ENCODE measurements around the gene EIF4E1B. TPM values are rescaled to one million over a fixed set of nuclear protein-coding genes. Genes with fewer than 3 reads are reported as not detected.
A peak's percentile ranks its signal among the peaks of the same experiment; 100 is the strongest.

The EIF4E1B gene
- total and polyA plus RNA-seq, 2 donors (not counting 1 experiment from before 2014, with no cell fraction given), result not detected

- H3K27ac ChIP-seq (ENCODE audit: insufficient read depth, low read length), result no peak overlapping the region
- H3K4me2 ChIP-seq (ENCODE audit: extremely low read depth, insufficient read depth, low read length), result peak overlapping the region; percentile 60
- peaks cover 13% of the 10 kb centered on the region for H3K27me3 ChIP-seq (ENCODE audit: control insufficient read depth, insufficient read depth, low read length)
- H2AFZ ChIP-seq (ENCODE audit: low read length), result no peak overlapping the region
- no peaks in the 10 kb centered on the region for H3K9me3 ChIP-seq (ENCODE audit: control insufficient read depth, insufficient read depth, low read depth, low read length)
- H3K4me1 ChIP-seq (ENCODE audit: control insufficient read depth, extremely low read depth, insufficient read depth, low read length), result peaks cover 17% of the 10 kb centered on the region
- H3K79me2 ChIP-seq (ENCODE audit: control insufficient read depth, insufficient read depth, low read length), result no peaks in the 10 kb centered on the region
- no peak overlapping the region for H3K4me3 ChIP-seq (replicated peaks in 1 of 4; ENCODE audit: control extremely low read depth in 1 of 4, insufficient read depth in 1 of 4, low read depth in 3 of 4, low read length in 4 of 4)
- H3K36me3 ChIP-seq (ENCODE audit: control insufficient read depth, insufficient read depth, low read length), result no peaks in the 10 kb centered on the region
- DNase-seq (ENCODE audit: low read depth in 2 of 2), result peak in 1 of 2 donors; percentile 24
- no peak overlapping the region for H3K9ac ChIP-seq (ENCODE audit: insufficient read depth, low read length)
- TF ChIP-seq, protein P1, sequence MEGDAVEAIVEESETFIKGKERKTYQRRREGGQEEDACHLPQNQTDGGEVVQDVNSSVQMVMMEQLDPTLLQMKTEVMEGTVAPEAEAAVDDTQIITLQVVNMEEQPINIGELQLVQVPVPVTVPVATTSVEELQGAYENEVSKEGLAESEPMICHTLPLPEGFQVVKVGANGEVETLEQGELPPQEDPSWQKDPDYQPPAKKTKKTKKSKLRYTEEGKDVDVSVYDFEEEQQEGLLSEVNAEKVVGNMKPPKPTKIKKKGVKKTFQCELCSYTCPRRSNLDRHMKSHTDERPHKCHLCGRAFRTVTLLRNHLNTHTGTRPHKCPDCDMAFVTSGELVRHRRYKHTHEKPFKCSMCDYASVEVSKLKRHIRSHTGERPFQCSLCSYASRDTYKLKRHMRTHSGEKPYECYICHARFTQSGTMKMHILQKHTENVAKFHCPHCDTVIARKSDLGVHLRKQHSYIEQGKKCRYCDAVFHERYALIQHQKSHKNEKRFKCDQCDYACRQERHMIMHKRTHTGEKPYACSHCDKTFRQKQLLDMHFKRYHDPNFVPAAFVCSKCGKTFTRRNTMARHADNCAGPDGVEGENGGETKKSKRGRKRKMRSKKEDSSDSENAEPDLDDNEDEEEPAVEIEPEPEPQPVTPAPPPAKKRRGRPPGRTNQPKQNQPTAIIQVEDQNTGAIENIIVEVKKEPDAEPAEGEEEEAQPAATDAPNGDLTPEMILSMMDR (conservative IDR thresholded peaks at IDR 0.05 in 1 of 2, IDR thresholded peaks at IDR 0.05 in 1 of 2; ENCODE audit: low read depth in 1 of 2, low read length in 2 of 2), result no peak
- TF ChIP-seq EZH2 (IDR thresholded peaks at IDR 0.05; ENCODE audit: low read length, missing control alignments), result no peak
- H4K20me1 ChIP-seq (ENCODE audit: control insufficient read depth, extremely low read depth, insufficient read depth, low read length), result no peaks in the 10 kb centered on the region
These were observed 10.0 kb upstream of the EIF4E1B start for GRCh38 chr5:176620333-176620981.

DNA sequence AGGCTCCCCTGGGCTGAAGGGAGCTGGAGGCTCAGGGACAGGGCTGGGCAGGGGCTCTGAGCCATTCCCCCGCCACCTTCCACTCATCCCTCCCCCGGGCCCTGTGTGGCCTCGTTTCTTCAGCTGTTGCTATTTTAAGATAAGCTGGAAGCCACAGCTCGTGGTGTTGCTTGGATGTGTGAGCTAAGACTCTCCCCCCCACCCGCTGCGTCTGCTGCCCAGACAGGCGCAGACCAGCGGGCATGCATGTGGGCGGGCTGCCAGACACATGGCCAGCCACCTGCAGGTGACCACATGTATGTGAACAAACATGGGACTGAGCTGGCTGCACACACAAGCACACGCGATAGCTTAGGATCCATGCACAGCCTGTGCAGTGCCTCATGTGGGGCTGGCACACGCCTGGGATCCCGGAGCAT is 8.8 kb upstream of the EIF4E1B start:
- H3K9ac ChIP-seq (ENCODE audit: insufficient read depth, low read length), result no peak overlapping the region
- no peaks in the 10 kb centered on the region for H3K79me2 ChIP-seq (ENCODE audit: control insufficient read depth, insufficient read depth, low read length)
- no peaks in the 10 kb centered on the region for H4K20me1 ChIP-seq (ENCODE audit: control insufficient read depth, extremely low read depth, insufficient read depth, low read length)
- H3K36me3 ChIP-seq (ENCODE audit: control insufficient read depth, insufficient read depth, low read length), result no peaks in the 10 kb centered on the region
- no peak overlapping the region for H3K4me3 ChIP-seq (replicated peaks in 1 of 4; ENCODE audit: control extremely low read depth in 1 of 4, insufficient read depth in 1 of 4, low read depth in 3 of 4, low read length in 4 of 4)
- peaks cover 13% of the 10 kb centered on the region for H3K27me3 ChIP-seq (ENCODE audit: control insufficient read depth, insufficient read depth, low read length)
- H3K27ac ChIP-seq (ENCODE audit: insufficient read depth, low read length), result no peak overlapping the region
- H2AFZ ChIP-seq (ENCODE audit: low read length), result no peak overlapping the region
- peaks cover 8% of the 10 kb centered on the region for H3K4me1 ChIP-seq (ENCODE audit: control insufficient read depth, extremely low read depth, insufficient read depth, low read length)
- TF ChIP-seq, protein P1 (conservative IDR thresholded peaks at IDR 0.05 in 1 of 2, IDR thresholded peaks at IDR 0.05 in 1 of 2; ENCODE audit: low read depth in 1 of 2, low read length in 2 of 2), result no peak
- TF ChIP-seq EZH2 (IDR thresholded peaks at IDR 0.05; ENCODE audit: low read length, missing control alignments), result no peak
- H3K4me2 ChIP-seq (ENCODE audit: extremely low read depth, insufficient read depth, low read length), result no peak overlapping the region
- peak in 1 of 2 donors; percentile 58 for DNase-seq (ENCODE audit: low read depth in 2 of 2)
- no peaks in the 10 kb centered on the region for H3K9me3 ChIP-seq (ENCODE audit: control insufficient read depth, insufficient read depth, low read depth, low read length)

DNA sequence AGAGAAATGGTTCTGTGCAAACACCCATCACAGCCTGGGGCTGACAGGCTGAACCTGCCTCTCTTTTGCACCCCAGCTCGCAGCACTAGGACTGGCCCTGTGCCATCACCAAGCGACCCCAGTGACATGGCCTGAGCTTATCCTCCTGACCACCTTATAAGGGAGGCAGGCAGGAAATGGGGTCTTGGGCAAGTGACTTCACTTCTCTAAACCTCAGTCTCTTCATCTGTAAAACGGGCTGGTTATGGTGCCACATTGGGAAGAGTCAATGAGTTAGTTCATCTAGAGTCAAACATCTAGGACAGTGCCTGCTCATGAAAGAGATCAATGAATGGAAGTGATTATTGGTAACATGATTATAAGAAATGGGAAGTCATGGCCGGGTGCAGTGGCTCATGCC is 6.3 kb upstream of the EIF4E1B start:
- TF ChIP-seq, protein P1 (conservative IDR thresholded peaks at IDR 0.05 in 1 of 2, IDR thresholded peaks at IDR 0.05 in 1 of 2; ENCODE audit: low read depth in 1 of 2, low read length in 2 of 2), result no peak
- TF ChIP-seq EZH2 (IDR thresholded peaks at IDR 0.05; ENCODE audit: low read length, missing control alignments), result no peak
- Histone ChIP-seq H3K36me3 (ENCODE audit: control insufficient read depth, insufficient read depth, low read length) (no peaks in the 10 kb centered on the region), H2AFZ (ENCODE audit: low read length) (no peak overlapping the region), H3K9ac (ENCODE audit: insufficient read depth, low read length) (no peak overlapping the region), H3K27ac (ENCODE audit: insufficient read depth, low read length) (no peak overlapping the region), H3K4me1 (ENCODE audit: control insufficient read depth, extremely low read depth, insufficient read depth, low read length) (peaks cover 7% of the 10 kb centered on the region), H3K4me3 (replicated peaks in 1 of 4; ENCODE audit: control extremely low read depth in 1 of 4, insufficient read depth in 1 of 4, low read depth in 3 of 4, low read length in 4 of 4) (no peak overlapping the region), H3K4me2 (ENCODE audit: extremely low read depth, insufficient read depth, low read length) (no peak overlapping the region), H4K20me1 (ENCODE audit: control insufficient read depth, extremely low read depth, insufficient read depth, low read length) (no peaks in the 10 kb centered on the region), H3K27me3 (ENCODE audit: control insufficient read depth, insufficient read depth, low read length) (peaks cover 13% of the 10 kb centered on the region), H3K79me2 (ENCODE audit: control insufficient read depth, insufficient read depth, low read length) (no peaks in the 10 kb centered on the region), H3K9me3 (ENCODE audit: control insufficient read depth, insufficient read depth, low read depth, low read length) (no peaks in the 10 kb centered on the region)
- DNase-seq (ENCODE audit: low read depth in 2 of 2), result no peak
